Esophagus squamous epithelium (tissue), 4 donors: Measurements from ENCODE around the gene TUBE1.

Experiments used
- POLR2A ChIP-seq, 4 donors: fragments of 450-650 bp; IDR thresholded peaks; one replicate each; pipeline ENCODE4 v1.6.1; 2017; ENCODE audit warnings: antibody characterized with exemption in 4 of 4, mild to moderate bottlenecking in 4 of 4, moderate library complexity in 3 of 4
- TF ChIP-seq, protein P1 (sequence below), 6 experiments: fragments of 450-650 bp in 4 of 6; fragments of 200-600 bp in 2 of 6; sonication (generic) in 2 of 6; IDR thresholded peaks; one replicate each; pipeline ENCODE4 v1.5.1; 2016 to 2019; ENCODE audit warnings: antibody characterized with exemption in 6 of 6, mild to moderate bottlenecking in 4 of 6, moderate library complexity in 4 of 6

DNA sequence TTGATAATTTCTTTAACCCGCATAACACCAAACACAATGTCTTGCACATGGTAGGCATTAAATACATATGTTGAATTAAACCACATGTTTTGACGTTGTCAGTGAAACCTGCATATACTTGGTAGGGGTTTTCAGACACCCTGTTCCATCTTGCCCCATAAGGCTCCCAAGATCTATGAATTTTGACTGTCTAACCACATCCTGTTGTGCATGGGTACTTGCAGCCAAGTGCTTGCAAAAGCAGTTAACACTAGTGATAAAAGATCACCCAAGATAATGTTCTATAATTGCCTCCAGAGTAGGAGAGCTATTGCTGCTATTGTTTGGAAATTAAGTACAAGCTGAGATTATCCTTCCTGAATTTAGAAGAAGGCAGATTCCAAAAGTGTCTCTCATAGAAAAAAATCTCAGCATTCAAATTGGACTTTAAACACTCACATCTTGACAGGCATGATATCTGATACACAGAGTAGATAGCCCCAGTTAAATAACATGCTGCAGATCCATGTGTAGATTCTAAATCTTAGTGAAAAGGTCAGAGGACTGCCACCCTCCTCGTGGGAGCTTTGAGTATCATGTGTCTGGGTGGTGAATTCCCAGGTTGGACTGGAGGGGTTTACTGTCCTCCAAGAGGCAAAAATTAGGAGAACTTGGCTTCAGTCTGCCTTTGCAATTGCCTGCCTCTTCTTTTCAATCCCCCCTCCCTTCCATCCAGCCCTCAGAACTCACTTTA lies 59.2 kb downstream of the TUBE1 start:
- TF ChIP-seq, protein P1, sequence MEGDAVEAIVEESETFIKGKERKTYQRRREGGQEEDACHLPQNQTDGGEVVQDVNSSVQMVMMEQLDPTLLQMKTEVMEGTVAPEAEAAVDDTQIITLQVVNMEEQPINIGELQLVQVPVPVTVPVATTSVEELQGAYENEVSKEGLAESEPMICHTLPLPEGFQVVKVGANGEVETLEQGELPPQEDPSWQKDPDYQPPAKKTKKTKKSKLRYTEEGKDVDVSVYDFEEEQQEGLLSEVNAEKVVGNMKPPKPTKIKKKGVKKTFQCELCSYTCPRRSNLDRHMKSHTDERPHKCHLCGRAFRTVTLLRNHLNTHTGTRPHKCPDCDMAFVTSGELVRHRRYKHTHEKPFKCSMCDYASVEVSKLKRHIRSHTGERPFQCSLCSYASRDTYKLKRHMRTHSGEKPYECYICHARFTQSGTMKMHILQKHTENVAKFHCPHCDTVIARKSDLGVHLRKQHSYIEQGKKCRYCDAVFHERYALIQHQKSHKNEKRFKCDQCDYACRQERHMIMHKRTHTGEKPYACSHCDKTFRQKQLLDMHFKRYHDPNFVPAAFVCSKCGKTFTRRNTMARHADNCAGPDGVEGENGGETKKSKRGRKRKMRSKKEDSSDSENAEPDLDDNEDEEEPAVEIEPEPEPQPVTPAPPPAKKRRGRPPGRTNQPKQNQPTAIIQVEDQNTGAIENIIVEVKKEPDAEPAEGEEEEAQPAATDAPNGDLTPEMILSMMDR (IDR thresholded peaks at IDR 0.05), result no peak
- TF ChIP-seq POLR2A (IDR thresholded peaks at IDR 0.05), result no peak
